ENCODE data around the gene NOP53.

DNA sequence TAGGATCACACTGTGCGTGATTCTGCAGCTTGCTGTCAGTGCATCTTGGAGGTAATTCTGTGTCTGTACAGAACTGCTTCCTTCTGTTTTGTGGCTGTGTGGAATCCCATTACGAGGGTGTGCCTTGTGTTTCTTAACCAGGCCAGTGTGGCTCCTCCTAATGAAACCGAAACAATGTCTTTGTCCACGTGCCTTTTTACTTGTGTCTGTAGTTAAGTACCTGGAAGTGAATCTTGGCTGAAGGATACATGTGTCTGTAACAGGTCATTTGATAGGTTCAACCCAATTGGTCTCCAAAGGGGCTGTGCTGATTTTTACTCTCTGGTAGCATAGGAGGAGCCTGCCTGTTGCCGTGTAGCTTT is 13.1 kb downstream of the NOP53 start:
- TF ChIP-seq, protein P1, sequence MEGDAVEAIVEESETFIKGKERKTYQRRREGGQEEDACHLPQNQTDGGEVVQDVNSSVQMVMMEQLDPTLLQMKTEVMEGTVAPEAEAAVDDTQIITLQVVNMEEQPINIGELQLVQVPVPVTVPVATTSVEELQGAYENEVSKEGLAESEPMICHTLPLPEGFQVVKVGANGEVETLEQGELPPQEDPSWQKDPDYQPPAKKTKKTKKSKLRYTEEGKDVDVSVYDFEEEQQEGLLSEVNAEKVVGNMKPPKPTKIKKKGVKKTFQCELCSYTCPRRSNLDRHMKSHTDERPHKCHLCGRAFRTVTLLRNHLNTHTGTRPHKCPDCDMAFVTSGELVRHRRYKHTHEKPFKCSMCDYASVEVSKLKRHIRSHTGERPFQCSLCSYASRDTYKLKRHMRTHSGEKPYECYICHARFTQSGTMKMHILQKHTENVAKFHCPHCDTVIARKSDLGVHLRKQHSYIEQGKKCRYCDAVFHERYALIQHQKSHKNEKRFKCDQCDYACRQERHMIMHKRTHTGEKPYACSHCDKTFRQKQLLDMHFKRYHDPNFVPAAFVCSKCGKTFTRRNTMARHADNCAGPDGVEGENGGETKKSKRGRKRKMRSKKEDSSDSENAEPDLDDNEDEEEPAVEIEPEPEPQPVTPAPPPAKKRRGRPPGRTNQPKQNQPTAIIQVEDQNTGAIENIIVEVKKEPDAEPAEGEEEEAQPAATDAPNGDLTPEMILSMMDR (IDR thresholded peaks at IDR 0.05; ENCODE audit: insufficient read depth, low read length): no peak
- TF ChIP-seq POLR2AphosphoS5 (IDR thresholded peaks at IDR 0.05; ENCODE audit: low read depth) (no peak), SPI1 (IDR thresholded peaks at IDR 0.05; ENCODE audit: borderline replicate concordance, low read depth) (no peak), GABPA (IDR thresholded peaks at IDR 0.05; ENCODE audit: low read depth) (no peak)
- TF ChIP-seq, protein P2, sequence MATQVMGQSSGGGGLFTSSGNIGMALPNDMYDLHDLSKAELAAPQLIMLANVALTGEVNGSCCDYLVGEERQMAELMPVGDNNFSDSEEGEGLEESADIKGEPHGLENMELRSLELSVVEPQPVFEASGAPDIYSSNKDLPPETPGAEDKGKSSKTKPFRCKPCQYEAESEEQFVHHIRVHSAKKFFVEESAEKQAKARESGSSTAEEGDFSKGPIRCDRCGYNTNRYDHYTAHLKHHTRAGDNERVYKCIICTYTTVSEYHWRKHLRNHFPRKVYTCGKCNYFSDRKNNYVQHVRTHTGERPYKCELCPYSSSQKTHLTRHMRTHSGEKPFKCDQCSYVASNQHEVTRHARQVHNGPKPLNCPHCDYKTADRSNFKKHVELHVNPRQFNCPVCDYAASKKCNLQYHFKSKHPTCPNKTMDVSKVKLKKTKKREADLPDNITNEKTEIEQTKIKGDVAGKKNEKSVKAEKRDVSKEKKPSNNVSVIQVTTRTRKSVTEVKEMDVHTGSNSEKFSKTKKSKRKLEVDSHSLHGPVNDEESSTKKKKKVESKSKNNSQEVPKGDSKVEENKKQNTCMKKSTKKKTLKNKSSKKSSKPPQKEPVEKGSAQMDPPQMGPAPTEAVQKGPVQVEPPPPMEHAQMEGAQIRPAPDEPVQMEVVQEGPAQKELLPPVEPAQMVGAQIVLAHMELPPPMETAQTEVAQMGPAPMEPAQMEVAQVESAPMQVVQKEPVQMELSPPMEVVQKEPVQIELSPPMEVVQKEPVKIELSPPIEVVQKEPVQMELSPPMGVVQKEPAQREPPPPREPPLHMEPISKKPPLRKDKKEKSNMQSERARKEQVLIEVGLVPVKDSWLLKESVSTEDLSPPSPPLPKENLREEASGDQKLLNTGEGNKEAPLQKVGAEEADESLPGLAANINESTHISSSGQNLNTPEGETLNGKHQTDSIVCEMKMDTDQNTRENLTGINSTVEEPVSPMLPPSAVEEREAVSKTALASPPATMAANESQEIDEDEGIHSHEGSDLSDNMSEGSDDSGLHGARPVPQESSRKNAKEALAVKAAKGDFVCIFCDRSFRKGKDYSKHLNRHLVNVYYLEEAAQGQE (IDR thresholded peaks at IDR 0.05; ENCODE audit: insufficient replicate concordance, low read depth): no peak
